ENCODE measurements around the gene SLC35F6.
A peak's percentile ranks its signal among the peaks of the same experiment; 100 is the strongest.
"Not testable (repeated sequence)": the region's sequence is repeated elsewhere in the genome, so short reads cannot be mapped to it uniquely, and the experiment has no call there.

Gene SLC35F6

DNA sequence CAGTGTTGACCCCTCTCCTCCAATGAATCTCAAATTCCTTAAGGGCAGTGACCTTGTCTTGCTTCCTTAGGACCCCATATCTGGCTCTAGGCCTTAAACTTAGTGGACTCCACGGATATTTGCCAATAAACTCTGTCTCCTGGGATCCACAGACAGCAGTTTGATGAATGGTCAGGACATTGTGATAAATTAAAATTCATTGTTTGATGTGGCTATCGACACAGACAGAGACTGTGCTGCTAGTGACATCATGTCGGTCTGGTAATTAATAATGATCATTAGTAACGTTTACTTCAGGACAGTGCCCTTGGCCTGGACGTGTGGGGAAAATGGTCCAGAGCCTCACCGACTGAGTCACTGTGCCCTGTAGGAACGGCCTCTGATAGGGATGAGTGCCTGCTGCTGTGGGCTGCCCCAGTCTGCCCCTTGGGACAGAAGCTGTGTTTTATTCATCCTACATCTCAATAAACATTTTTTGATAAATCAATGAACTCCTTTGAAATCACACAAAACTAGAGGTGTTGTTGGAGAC lies 5.2 kb upstream of the SLC35F6 start:
- no peak for DNase-seq

DNA sequence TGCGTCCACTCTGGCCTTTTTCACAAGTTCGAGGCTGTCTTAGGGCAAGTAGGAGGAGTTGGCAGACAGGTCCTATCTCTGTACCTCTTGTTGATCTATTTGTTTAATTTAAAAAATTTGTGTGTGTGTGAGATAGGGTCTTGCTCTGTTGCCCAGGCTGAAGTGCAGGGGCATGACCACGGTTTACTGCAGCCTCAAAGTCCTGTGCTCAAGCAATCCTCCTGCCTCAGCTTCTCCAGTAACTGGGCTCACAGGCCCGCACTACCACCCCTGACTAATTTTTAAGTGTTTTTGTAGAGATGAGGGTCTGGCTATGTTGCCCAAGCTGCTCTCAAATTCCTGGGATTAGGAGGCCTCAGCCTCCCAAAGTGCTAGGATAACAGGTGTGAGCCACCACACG lies 4.2 kb upstream of the SLC35F6 start:
- no peak for DNase-seq

DNA sequence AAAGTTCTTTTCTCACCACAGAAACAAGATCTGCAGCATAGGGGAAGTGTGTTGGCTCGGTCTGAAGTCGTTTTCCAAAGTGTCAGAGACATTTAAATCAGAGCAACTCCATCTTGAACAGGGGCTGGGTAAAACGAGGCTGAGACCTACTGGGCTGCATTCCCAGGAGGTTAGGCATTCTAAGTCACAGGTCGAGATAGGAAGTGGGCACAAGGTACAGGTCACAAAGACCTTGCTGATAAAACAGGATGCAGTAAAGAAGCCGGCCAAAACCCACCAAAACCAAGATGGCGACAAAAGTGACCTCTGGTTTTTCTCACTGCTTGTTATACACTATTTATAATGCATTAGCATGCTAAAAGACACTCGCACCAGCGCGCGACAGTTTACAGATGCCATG lies 3.1 kb upstream of the SLC35F6 start:
- not testable (repeated sequence) for DNase-seq

GRCh38 chr2:26763019-26763418 lies 1.1 kb upstream of the SLC35F6 start:
- DNase-seq, result no peak

DNA sequence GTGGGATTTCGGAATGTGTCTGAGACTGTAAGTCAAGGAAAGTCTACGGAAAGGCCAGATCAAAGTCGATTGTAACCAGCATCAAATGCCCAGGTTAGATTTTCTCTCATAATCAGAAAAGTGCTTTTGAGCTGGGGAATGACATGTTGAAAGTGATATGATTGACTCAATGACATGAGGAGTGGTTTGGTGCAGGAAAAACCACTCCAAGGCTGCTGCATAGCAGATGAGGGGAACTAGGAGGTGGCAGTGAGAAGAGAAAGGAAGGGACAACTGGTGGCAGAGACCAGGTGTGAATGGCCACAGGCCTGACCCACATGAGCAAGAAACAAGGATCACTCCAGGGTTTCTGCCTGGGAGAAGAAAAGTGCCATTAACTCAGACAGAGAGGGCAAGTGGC lies 822 bp downstream of the SLC35F6 start:
- DNase-seq, result no peak

DNA sequence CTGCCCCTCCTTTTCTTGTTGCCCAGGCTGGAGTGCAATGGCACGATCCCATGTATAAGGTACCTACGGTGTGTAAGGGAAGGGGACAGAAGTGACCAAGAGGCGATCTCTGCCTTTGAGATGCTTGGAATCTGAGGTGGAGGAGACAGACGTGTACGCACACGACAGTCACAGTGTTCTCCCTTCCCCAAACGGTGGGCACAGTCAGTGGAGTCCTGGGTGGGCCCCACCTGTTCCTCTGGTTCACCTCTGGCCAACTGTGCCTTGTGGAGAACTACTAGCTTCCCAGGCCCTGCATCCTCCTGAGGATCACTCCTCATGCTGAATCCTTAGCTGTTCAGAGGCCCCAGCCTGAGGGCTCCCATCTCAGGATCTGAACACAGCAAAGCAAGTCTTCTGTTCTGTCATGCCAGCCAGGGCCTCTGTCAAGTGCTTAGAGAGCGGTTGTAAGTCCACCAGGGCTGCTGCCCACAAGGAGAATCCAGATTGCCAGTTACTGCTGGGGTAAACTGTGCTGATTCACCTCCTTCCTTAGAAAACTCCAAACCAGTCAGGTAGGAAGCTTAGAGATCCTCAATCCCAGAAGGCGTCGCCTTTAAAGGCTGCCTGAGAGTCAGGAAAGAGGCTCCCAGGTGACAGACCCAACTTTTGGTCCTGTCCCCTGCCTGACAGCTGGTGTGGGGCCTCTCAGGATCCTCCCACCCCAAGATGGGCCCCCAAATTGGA lies 1.6 kb downstream of the SLC35F6 start:
- no peak for DNase-seq

DNA sequence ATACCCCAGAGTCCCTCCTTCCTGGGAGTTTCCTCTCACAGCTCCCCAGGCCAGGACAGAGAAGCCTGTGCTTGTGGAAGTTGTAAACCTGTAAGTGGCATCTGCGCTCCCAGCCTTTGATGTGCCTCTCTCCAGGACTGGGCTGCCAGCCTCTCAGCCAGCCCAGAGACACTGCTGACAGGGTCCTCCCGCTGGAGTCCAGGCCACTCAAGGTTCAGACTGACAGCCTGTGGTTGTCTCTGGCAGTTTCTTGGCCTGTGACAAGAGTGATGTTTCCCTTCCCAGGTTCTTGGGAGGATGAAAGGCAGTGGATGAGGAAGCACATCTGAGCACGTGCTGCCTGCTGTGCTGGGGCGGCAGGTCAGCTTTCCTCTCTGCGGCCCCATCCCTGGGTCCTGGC lies 3.0 kb downstream of the SLC35F6 start:
- DNase-seq, result no peak

GRCh38 chr2:26767894-26768487 lies 3.9 kb downstream of the SLC35F6 start:
- no peak for DNase-seq

DNA sequence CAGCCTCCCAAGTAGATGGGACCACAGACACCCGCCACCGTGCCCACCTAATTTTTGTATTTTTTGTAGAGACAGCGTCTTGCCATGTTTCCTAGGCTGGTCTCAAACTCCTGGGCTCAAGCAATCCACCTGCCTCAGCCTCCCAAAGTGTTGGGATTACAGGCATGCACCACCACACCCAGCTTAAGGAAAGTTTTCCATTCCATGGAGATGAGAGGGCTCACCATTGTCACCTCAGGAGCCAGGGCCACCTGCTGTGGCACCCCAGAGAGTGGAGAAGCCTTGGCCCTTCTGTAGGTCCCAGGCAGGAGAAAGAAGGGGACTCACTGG lies 4.6 kb downstream of the SLC35F6 start:
- no peak for DNase-seq

DNA sequence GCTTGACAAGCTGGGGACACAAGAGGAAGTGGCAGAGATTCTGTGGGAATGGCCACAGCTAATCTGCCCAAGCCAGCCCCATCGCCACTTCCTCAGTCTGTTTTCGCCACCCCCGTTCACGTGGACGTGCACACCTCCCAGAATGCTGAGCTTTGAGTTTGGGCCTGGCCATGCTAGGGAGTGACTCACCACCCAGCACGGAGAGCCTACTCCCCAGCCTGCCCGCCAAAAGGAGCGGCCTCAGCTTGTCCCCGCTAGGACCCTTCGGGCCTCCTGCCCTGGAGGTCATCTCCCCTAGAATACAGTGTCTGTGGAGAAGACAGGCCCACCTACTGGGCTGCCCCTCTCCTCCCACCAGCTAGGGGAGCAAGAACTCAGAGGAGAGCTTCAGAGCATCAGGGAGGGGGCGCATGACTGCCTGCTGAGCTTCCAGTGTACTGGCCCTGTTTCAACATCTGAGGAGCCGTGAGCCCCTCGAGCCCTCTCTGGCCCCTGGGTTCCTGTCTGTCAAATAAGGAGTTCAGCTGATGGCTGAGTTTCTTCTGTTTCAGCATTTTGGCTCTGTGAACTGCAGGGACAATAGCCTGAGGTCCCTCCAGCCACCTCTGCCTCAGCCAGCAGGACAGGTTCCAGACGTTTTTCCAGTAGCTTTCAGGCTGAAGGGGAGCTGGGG lies 5.1 kb downstream of the SLC35F6 start:
- no peak for DNase-seq

DNA sequence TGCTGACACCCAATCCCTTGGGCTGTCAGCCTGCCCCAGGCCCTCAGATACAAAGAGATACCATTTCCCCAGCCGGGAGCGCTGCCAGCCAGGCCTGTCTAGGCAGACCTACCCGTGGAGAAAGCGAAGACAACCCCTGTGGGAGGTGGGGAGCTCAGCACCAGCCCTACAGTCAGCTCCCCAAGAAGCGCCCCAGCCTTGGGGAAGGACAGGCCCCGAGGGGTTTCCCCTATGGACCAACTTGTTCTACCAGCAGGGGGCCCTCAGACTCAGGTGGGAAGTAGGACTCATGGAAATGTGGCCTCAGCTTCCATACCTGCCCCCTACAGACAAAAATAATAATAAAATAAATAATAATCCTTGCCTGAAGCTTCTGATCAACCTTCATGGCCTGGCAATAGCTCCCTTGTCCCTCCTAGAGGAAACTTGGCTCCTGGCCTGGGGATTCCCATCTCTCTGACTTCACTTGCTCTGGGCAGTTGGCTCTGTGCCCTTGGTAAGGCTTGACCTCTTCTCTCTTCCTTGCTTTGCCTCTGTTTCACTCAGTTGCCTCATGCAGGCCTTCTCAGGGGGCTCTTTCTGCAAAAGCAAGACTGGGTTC lies 7.0 kb downstream of the SLC35F6 start:
- no peak for DNase-seq

- DNase-seq, result peak; percentile 55
These were observed 8.2 kb downstream of the SLC35F6 start for GRCh38 chr2:26772064-26773001.

GRCh38 chr2:26776195-26776800 lies 12.2 kb downstream of the SLC35F6 start:
- DNase-seq, result no peak

- no peak for DNase-seq
These were observed 14.0 kb downstream of the SLC35F6 start for GRCh38 chr2:26778098-26778497.

DNA sequence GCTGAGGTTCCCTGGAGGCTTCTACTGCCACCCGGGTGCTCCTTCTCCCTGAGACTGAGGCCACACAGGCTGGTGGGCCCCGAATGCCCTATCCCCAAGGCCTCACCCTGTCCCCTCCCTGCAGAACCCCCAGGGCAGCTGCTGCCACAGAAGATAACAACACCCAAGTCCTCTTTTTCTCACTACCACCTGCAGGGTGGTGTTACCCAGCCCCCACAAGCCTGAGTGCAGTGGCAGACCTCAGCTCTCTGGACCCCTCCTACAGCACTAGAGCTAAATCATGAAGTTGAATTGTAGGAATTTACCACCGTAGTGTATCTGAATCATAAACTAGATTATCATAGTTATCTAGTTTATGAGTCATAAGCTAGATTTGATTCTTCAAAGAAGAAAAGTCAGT lies 14.4 kb downstream of the SLC35F6 start:
- DNase-seq, result no peak

GRCh38 chr2:26780203-26780760 lies 16.2 kb downstream of the SLC35F6 start:
- no peak for DNase-seq

- DNase-seq, result no peak
These were observed 19.0 kb downstream of the SLC35F6 start for GRCh38 chr2:26782876-26783704.

DNA sequence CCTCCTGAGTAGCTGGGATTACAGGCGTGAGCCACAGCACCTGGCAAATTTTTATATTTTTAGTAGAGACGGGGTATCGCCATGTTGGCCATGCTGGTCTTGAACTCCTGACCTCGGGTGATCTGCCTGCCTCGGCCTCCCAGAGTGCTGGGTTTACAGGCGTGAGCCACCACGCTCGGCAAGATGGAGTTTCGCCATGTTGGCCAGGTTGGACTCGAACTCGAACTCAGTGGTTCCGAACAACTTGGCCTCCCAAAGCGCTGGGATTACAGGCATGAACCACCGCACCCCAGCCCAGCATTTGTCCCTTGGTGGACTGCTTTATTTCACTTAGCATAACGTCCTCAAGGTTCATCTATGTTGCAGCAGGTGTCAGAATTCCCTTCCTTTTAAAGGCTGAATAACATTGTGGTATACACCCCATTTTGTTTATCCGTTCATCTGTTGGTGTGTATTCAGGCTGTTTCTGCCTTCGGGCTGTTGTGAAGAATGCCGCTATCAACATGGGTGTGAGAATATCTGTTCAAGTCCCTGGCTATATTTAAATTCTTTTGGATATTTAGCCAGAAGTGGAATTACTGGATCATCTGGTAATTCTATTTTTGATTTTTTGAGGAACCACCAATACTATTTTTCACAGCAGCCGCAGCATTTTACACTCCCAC lies 20.6 kb downstream of the SLC35F6 start:
- no peak for DNase-seq

- peak; percentile 98 for DNase-seq
These were observed 21.5 kb downstream of the SLC35F6 start, which contains the start of gene CENPA for GRCh38 chr2:26785431-26786206. CENPA (plus strand) TSS chr2:26786056; CDS start chr2:26786197, 141 bp downstream.

All from COR-L47 (cell line).